H9 (cell line): ENCODE data around the gene NUDT4. TPM values are rescaled to one million over a fixed set of nuclear protein-coding genes. Genes with fewer than 3 reads are reported as not detected.

ENCODE experiments used
- DNase-seq: peaks from one replicate; pipeline ENCODE4 v3.0.0-alpha.2; 2017
- H2AFZ ChIP-seq: one replicate; pipeline ENCODE4 v1.6.1; 2013; ENCODE audit warnings: mild to moderate bottlenecking, low read length, control low read depth, moderate library complexity
- H2AK5ac ChIP-seq: 2 replicates; pipeline ENCODE4 v1.6.1; 2013; ENCODE audit warnings: low read length, control low read depth, mixed read lengths; ENCODE audit not compliant: insufficient read length
- H2BK120ac ChIP-seq: one replicate; pipeline ENCODE4 v1.6.1; 2013; ENCODE audit warnings: low read depth, mild to moderate bottlenecking, low read length, control low read depth, inconsistent platforms; ENCODE audit not compliant: poor library complexity, severe bottlenecking
- H2BK12ac ChIP-seq: 2 replicates; pipeline ENCODE4 v1.6.1; 2013; ENCODE audit warnings: low read length, control low read depth, mixed read lengths, low read depth; ENCODE audit not compliant: insufficient read length
- H2BK15ac ChIP-seq: 2 replicates; pipeline ENCODE4 v1.6.1; 2013; ENCODE audit warnings: low read depth, low read length, control low read depth
- H2BK20ac ChIP-seq: one replicate; pipeline ENCODE4 v1.6.1; 2013; ENCODE audit warnings: low read depth, mild to moderate bottlenecking, low read length, control low read depth, inconsistent platforms; ENCODE audit not compliant: poor library complexity, severe bottlenecking
- H2BK5ac ChIP-seq: 2 replicates; pipeline ENCODE4 v1.6.1; 2013; ENCODE audit warnings: low read length, control low read depth, mixed read lengths; ENCODE audit not compliant: insufficient read length
- H3K14ac ChIP-seq: 2 replicates; pipeline ENCODE4 v1.6.1; 2013; ENCODE audit warnings: low read length, control low read depth; ENCODE audit not compliant: insufficient read depth
- H3K18ac ChIP-seq: 2 replicates; pipeline ENCODE4 v1.6.1; 2013; ENCODE audit warnings: low read depth, mild to moderate bottlenecking, mixed read lengths, low read length, control low read depth; ENCODE audit not compliant: insufficient read length
- H3K23ac ChIP-seq: 2 replicates; pipeline ENCODE4 v1.6.1; 2013; ENCODE audit warnings: low read length, control low read depth, mixed read lengths, low read depth; ENCODE audit not compliant: insufficient read length
- H3K23me2 ChIP-seq: 2 replicates; pipeline ENCODE4 v1.6.1; 2013; ENCODE audit warnings: low read depth, mild to moderate bottlenecking, mixed read lengths, low read length, control low read depth; ENCODE audit not compliant: insufficient read length, poor library complexity, severe bottlenecking
- H3K27ac ChIP-seq: 2 replicates; pipeline ENCODE4 v1.5.1; 2013; ENCODE audit warnings: low read length, control low read depth, mixed read lengths, low read depth; ENCODE audit not compliant: insufficient read length
- H3K27me3 ChIP-seq: 2 replicates; pipeline ENCODE4 v1.6.1; 2013; ENCODE audit warnings: low read length, control low read depth, inconsistent platforms; ENCODE audit not compliant: insufficient read depth
- H3K4ac ChIP-seq: 2 replicates; pipeline ENCODE4 v1.6.1; 2013; ENCODE audit warnings: low read depth, mild to moderate bottlenecking, control low read depth, inconsistent platforms, low read length, moderate library complexity
- H3K4me1 ChIP-seq: 2 replicates; pipeline ENCODE4 v1.6.1; 2013; ENCODE audit warnings: low read length, control low read depth, inconsistent platforms; ENCODE audit not compliant: insufficient read depth
- H3K4me2 ChIP-seq: 2 replicates; pipeline ENCODE4 v1.6.1; 2013; ENCODE audit warnings: low read length, control low read depth, mixed read lengths; ENCODE audit not compliant: insufficient read length, insufficient read depth
- H3K56ac ChIP-seq: 2 replicates; pipeline ENCODE4 v1.6.1; 2013; ENCODE audit warnings: low read depth, mild to moderate bottlenecking, mixed read lengths, low read length, control low read depth; ENCODE audit not compliant: insufficient read length
- H3K79me1 ChIP-seq: 2 replicates; pipeline ENCODE4 v1.6.1; 2013; ENCODE audit warnings: low read depth, mild to moderate bottlenecking, moderate library complexity, low read length, control low read depth, inconsistent platforms; ENCODE audit not compliant: insufficient read depth, poor library complexity, severe bottlenecking
- H3K79me2 ChIP-seq: 2 replicates; pipeline ENCODE4 v1.6.1; 2013; ENCODE audit warnings: low read length, control low read depth, inconsistent platforms; ENCODE audit not compliant: insufficient read depth
- H3K9ac ChIP-seq: 2 replicates; pipeline ENCODE4 v1.6.1; 2013; ENCODE audit warnings: low read length, control low read depth, mixed read lengths; ENCODE audit not compliant: insufficient read length; ENCODE audit errors: extremely low read depth
- H3K9me3 ChIP-seq: one replicate; pipeline ENCODE4 v1.6.1; 2013; ENCODE audit warnings: low read depth, low read length, inconsistent platforms; ENCODE audit not compliant: control insufficient read depth
- H3T11ph ChIP-seq: one replicate; pipeline ENCODE4 v1.6.1; 2013; ENCODE audit warnings: mild to moderate bottlenecking, low read length, control low read depth, inconsistent platforms
- H4K20me1 ChIP-seq: one replicate; pipeline ENCODE4 v1.6.1; 2013; ENCODE audit not compliant: control insufficient read depth, insufficient read length, insufficient read depth
- H4K5ac ChIP-seq: 2 replicates; pipeline ENCODE4 v1.6.1; 2013; ENCODE audit warnings: low read depth, mild to moderate bottlenecking, mixed read lengths, low read length, control low read depth; ENCODE audit not compliant: insufficient read length
- H4K8ac ChIP-seq: replicated peaks from 2 replicates; pipeline ENCODE4 v1.6.1; 2013; ENCODE audit warnings: low read length, control low read depth, mixed read lengths, low read depth; ENCODE audit not compliant: insufficient read length
- H4K91ac ChIP-seq: 2 replicates; pipeline ENCODE4 v1.6.1; 2013; ENCODE audit warnings: low read depth, mild to moderate bottlenecking, moderate library complexity, mixed read lengths, low read length, control low read depth; ENCODE audit not compliant: insufficient read length
- H3K27ac Mint-ChIP-seq, 3 experiments: 2 replicates in 2 of 3; 3 replicates in 1 of 3; pipeline ENCODE4 v1.8.0; 2020 to 2021; ENCODE audit warnings: mixed read lengths in 3 of 3, mild to moderate bottlenecking in 1 of 3, moderate library complexity in 1 of 3
- H3K27me3 Mint-ChIP-seq: 2 replicates; pipeline ENCODE4 v1.8.0; 2021; ENCODE audit warnings: low read depth, mild to moderate bottlenecking, moderate library complexity, mixed read lengths
- H3K36me3 Mint-ChIP-seq, 3 experiments: 2 replicates in 2 of 3; 3 replicates in 1 of 3; pipeline ENCODE4 v1.8.0; 2020 to 2021; ENCODE audit warnings: low read depth in 3 of 3, mixed read lengths in 3 of 3; ENCODE audit not compliant: insufficient read depth in 1 of 3
- H3K4me1 Mint-ChIP-seq, 2 experiments: 2 replicates each; pipeline ENCODE4 v1.8.0; 2020; ENCODE audit warnings: mixed read lengths in 2 of 2
- H3K4me3 Mint-ChIP-seq, 2 experiments: 2 replicates in 1 of 2; 3 replicates in 1 of 2; pipeline ENCODE4 v1.8.0; 2020 to 2021; ENCODE audit warnings: mild to moderate bottlenecking in 2 of 2, mixed read lengths in 2 of 2, moderate library complexity in 1 of 2
- H3K9me3 Mint-ChIP-seq, 2 experiments: 2 replicates in 1 of 2; 3 replicates in 1 of 2; pipeline ENCODE4 v1.8.0; 2020; ENCODE audit warnings: mild to moderate bottlenecking in 2 of 2, mixed read lengths in 2 of 2, moderate library complexity in 1 of 2
- total RNA-seq: library from RNA; stranded (reverse); gene quantifications from 2 replicates; pipeline ENCODE4 v1.2.1, GENCODE V29; 2021
- TF ChIP-seq, protein P1 (sequence below): fragments of 200-600 bp; sonication (generic); conservative IDR thresholded peaks from 3 replicates; pipeline ENCODE4 v1.8.0; 2021; ENCODE audit warnings: antibody characterized with exemption, mild to moderate bottlenecking

NUDT4 gene
- total RNA-seq, 1 experiment from 2014 or later = 40.6 TPM

DNA sequence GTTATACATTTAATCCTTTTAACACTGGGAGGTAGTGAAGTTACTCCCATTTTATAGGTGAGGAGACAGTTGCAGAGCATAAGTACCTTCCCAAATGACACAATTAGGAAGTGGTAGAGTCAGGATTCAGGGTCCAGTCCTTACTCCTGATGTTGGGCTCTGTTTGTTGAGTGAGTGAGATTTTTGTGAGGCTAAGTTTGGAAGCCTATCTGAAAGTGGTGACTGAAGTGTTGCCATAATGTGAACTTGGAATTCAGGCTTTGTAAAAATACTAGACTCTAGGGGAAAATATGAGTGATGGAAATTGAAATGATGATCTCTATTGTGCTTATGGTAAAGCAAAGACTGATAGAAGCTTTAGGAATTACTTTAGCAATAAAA is 2.2 kb downstream of the NUDT4 start:
- no peak overlapping the region for H3K4ac ChIP-seq
- peak overlapping the region; percentile 98 to 99 for H3K4me3 Mint-ChIP-seq
- H2AFZ ChIP-seq = no peak overlapping the region
- peak overlapping the region; percentile 71 for H3K4me2 ChIP-seq
- no peak for DNase-seq
- H3K23me2 ChIP-seq = peaks cover 8% of the 10 kb centered on the region
- H3K79me1 ChIP-seq = peaks cover 10% of the 10 kb centered on the region
- H4K20me1 ChIP-seq = no peaks in the 10 kb centered on the region
- H3K27me3 ChIP-seq = no peaks in the 10 kb centered on the region
- no peak overlapping the region for H2BK15ac ChIP-seq
- H3K18ac ChIP-seq = no peak overlapping the region
- peaks cover 46 to 52% of the 10 kb centered on the region in 2 experiments for H3K4me1 Mint-ChIP-seq
- H3K9me3 Mint-ChIP-seq = peaks cover 0 to 4% of the 10 kb centered on the region in 2 experiments; a peak in 3 of 5 replicates
- no peaks in the 10 kb centered on the region for H3K9me3 ChIP-seq
- H3K27me3 Mint-ChIP-seq = no peaks in the 10 kb centered on the region; the same call in 1 of the 2 replicates
- peaks cover 37% of the 10 kb centered on the region; the same call in 1 of the 2 replicates for H3K79me2 ChIP-seq
- no peak overlapping the region for H4K5ac ChIP-seq
- peak overlapping the region; percentile 57 for H3K9ac ChIP-seq
- H3K23ac ChIP-seq = no peak overlapping the region
- H2BK12ac ChIP-seq = no peak overlapping the region
- H3K56ac ChIP-seq = no peak overlapping the region
- H3K36me3 Mint-ChIP-seq = peaks cover 2 to 3% (median 3%) of the 10 kb centered on the region in 3 experiments; a peak in 3 of 7 replicates
- H3K4me1 ChIP-seq = 0 out of 2 replicates have a peak, but pooled peaks cover 2% of the 10 kb centered on the region
- no peak overlapping the region for H4K8ac ChIP-seq
- H2BK5ac ChIP-seq = no peak overlapping the region
- peak overlapping the region in 1 of 3 experiments; percentile 58; a peak in 1 of 7 replicates for H3K27ac Mint-ChIP-seq
- no peak overlapping the region for H3T11ph ChIP-seq
- H2BK120ac ChIP-seq = no peak overlapping the region
- no peak overlapping the region for H3K14ac ChIP-seq
- H2AK5ac ChIP-seq = no peak overlapping the region
- TF ChIP-seq, protein P1, sequence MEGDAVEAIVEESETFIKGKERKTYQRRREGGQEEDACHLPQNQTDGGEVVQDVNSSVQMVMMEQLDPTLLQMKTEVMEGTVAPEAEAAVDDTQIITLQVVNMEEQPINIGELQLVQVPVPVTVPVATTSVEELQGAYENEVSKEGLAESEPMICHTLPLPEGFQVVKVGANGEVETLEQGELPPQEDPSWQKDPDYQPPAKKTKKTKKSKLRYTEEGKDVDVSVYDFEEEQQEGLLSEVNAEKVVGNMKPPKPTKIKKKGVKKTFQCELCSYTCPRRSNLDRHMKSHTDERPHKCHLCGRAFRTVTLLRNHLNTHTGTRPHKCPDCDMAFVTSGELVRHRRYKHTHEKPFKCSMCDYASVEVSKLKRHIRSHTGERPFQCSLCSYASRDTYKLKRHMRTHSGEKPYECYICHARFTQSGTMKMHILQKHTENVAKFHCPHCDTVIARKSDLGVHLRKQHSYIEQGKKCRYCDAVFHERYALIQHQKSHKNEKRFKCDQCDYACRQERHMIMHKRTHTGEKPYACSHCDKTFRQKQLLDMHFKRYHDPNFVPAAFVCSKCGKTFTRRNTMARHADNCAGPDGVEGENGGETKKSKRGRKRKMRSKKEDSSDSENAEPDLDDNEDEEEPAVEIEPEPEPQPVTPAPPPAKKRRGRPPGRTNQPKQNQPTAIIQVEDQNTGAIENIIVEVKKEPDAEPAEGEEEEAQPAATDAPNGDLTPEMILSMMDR = no peak
- no peak overlapping the region for H3K27ac ChIP-seq
- no peak overlapping the region for H2BK20ac ChIP-seq
- no peak overlapping the region for H4K91ac ChIP-seq
